B cell (primary cell): ENCODE results near the gene AUP1. TPM values are rescaled to one million over a fixed set of nuclear protein-coding genes. Genes with fewer than 3 reads are reported as not detected.

ENCODE experiments used
- ATAC-seq: fragments of 200-7000 bp; cut with Tn5 transposase; one replicate; pipeline ENCODE4 v1.10.0; 2021; ENCODE audit warnings: low read depth, mild to moderate bottlenecking, moderate number of reproducible peaks, moderate library complexity
- CTCF ChIA-PET: fragments of 350-600 bp; sonication (Branson Sonifier 250); formaldehyde crosslinking; loops from one replicate; lab custom pipeline; 2021; ENCODE audit warnings: antibody characterized with exemption, inconsistent platforms; lab: Charles Lee
- POLR2A ChIA-PET: fragments of 350-600 bp; sonication (Branson Sonifier 250); formaldehyde crosslinking; loops from one replicate; lab custom pipeline; 2021; ENCODE audit warnings: antibody characterized with exemption; lab: Charles Lee
- DNase-seq: peaks from one replicate; pipeline ENCODE4 v3.0.0; 2013
- H2AFZ ChIP-seq: 2 replicates; pipeline ENCODE4 v1.6.1; 2012; ENCODE audit warnings: mild to moderate bottlenecking, low read depth, low read length; ENCODE audit not compliant: insufficient read depth, poor library complexity, severe bottlenecking
- H3K27ac ChIP-seq, 2 donors: 1 replicate in 1 of 2; 2 replicates in 1 of 2; pipeline ENCODE4 v1.5.1; 2012 to 2013; ENCODE audit warnings: low read length in 2 of 2, mild to moderate bottlenecking in 2 of 2, moderate library complexity in 1 of 2
- H3K27me3 ChIP-seq, 4 experiments: fragments of 200-600 bp in 1 of 4; sonication (generic) in 1 of 4; replicated peaks in 1 of 4; 1 replicate in 2 of 4; 2 replicates in 2 of 4; pipeline versions ENCODE4 v1.6.1 to v1.7.0; 2013 to 2016; ENCODE audit warnings: low read length in 3 of 4, mild to moderate bottlenecking in 2 of 4, mixed read lengths in 1 of 4, moderate library complexity in 1 of 4; ENCODE audit not compliant: insufficient read depth in 4 of 4, control insufficient read depth in 3 of 4; ENCODE audit errors: control extremely low read depth in 1 of 4
- H3K36me3 ChIP-seq, 2 experiments: replicated peaks in 1 of 2; 1 replicate in 1 of 2; 2 replicates in 1 of 2; pipeline versions ENCODE4 v1.6.1 to v1.7.1; 2013; ENCODE audit warnings: low read length in 1 of 2; ENCODE audit not compliant: insufficient read depth in 2 of 2, control insufficient read depth in 1 of 2; ENCODE audit errors: control extremely low read depth in 1 of 2, extremely low read depth in 1 of 2
- H3K4me1 ChIP-seq, 2 donors: fragments of 200-600 bp in 1 of 2; sonication (generic) in 1 of 2; 1 replicate in 1 of 2; 2 replicates in 1 of 2; pipeline versions ENCODE4 v1.5.1 to v1.6.1; 2013 to 2017; ENCODE audit warnings: low read length in 2 of 2; ENCODE audit not compliant: control insufficient read depth in 2 of 2, insufficient read depth in 2 of 2
- H3K4me2 ChIP-seq: replicated peaks from 2 replicates; pipeline ENCODE3; 2012; ENCODE audit warnings: mild to moderate bottlenecking, low read depth, low read length; ENCODE audit not compliant: poor library complexity, severe bottlenecking
- H3K4me3 ChIP-seq, 5 experiments: fragments of 200-600 bp in 1 of 5; sonication (generic) in 1 of 5; 1 replicate in 3 of 5; 2 replicates in 2 of 5; pipeline versions ENCODE4 v1.5.1 to v1.7.0; 2011 to 2016; ENCODE audit warnings: low read length in 4 of 5, mild to moderate bottlenecking in 4 of 5, low read depth in 2 of 5, control low read depth in 1 of 5, moderate library complexity in 1 of 5; ENCODE audit not compliant: insufficient read depth in 1 of 5; ENCODE audit errors: control extremely low read depth in 1 of 5, extremely low read depth in 1 of 5
- H3K79me2 ChIP-seq: fragments of 200-600 bp; sonication (generic); one replicate; pipeline ENCODE4 v1.6.0; 2016; ENCODE audit warnings: low read length; ENCODE audit not compliant: control insufficient read depth, insufficient read depth
- H3K9ac ChIP-seq: fragments of 200-600 bp; sonication (generic); 2 replicates; pipeline ENCODE4 v1.6.1; 2017; ENCODE audit warnings: mild to moderate bottlenecking, low read length, moderate library complexity
- H3K9me3 ChIP-seq, 3 donors: one replicate each; pipeline versions ENCODE4 v1.6.1 to v1.7.1; 2013; ENCODE audit warnings: low read length in 2 of 3; ENCODE audit not compliant: control insufficient read depth in 2 of 3, insufficient read depth in 1 of 3; ENCODE audit errors: control extremely low read depth in 1 of 3
- H4K20me1 ChIP-seq: 2 replicates; pipeline ENCODE4 v1.6.0; 2012; ENCODE audit warnings: mild to moderate bottlenecking, low read length; ENCODE audit not compliant: insufficient read depth, control insufficient read depth, poor library complexity, severe bottlenecking
- H3K27ac Mint-ChIP-seq: one replicate; pipeline ENCODE4 v1.8.0; 2021; ENCODE audit warnings: mixed read lengths
- H3K27me3 Mint-ChIP-seq: one replicate; pipeline ENCODE4 v1.8.0; 2021; ENCODE audit warnings: mixed read lengths
- H3K4me1 Mint-ChIP-seq: one replicate; pipeline ENCODE4 v1.8.0; 2021; ENCODE audit warnings: mixed read lengths
- H3K4me3 Mint-ChIP-seq: one replicate; pipeline ENCODE4 v1.8.0; 2021; ENCODE audit warnings: mixed read lengths
- H3K9me3 Mint-ChIP-seq: one replicate; pipeline ENCODE4 v1.8.0; 2022; ENCODE audit warnings: mixed read lengths; ENCODE audit not compliant: insufficient read depth
- EZH2 ChIP-seq: IDR thresholded peaks from 2 replicates; pipeline ENCODE4 v1.6.1; 2012; ENCODE audit warnings: borderline replicate concordance, low read depth, mild to moderate bottlenecking, moderate library complexity, low read length; ENCODE audit not compliant: insufficient read depth, poor library complexity, severe bottlenecking
- WGBS: methylation state at CpG from one replicate; pipeline ENCODE4 v1.1.5; 2013; ENCODE audit warnings: missing lambda C conversion rate; ENCODE audit not compliant: insufficient coverage; 5-methylcytosine and 5-hydroxymethylcytosine counted together
- intact Hi-C: fragments of 100-400 bp; cut with micrococcal nuclease; formaldehyde crosslinking; loops from one replicate; pipeline ENCODE4 v1.10.0; 2022
- polyA plus RNA-seq: library from polyadenylated mRNA; depleted of rRNA; stranded (reverse); fragments of >200 nt; gene quantifications from 2 replicates; pipeline ENCODE4 v1.2.3, GENCODE V29; 2012
- total RNA-seq, 2 donors: library from RNA; stranded (reverse); fragments of 120-200 nt in 1 of 2; gene quantifications; 1 replicate in 1 of 2; 2 replicates in 1 of 2; pipeline versions ENCODE4 v1.2.3 to v1.2.4, GENCODE V29; 2013 to 2022
- TF ChIP-seq, protein P1 (sequence below): fragments of 200-600 bp; IDR thresholded peaks from one replicate; pipeline ENCODE4 v1.8.0; 2022; ENCODE audit warnings: antibody characterized with exemption, mild to moderate bottlenecking

The AUP1 gene
- total and polyA plus RNA-seq, 2 donors (not counting 1 experiment from before 2014, with no cell fraction given) = 201 to 525 TPM

DNA sequence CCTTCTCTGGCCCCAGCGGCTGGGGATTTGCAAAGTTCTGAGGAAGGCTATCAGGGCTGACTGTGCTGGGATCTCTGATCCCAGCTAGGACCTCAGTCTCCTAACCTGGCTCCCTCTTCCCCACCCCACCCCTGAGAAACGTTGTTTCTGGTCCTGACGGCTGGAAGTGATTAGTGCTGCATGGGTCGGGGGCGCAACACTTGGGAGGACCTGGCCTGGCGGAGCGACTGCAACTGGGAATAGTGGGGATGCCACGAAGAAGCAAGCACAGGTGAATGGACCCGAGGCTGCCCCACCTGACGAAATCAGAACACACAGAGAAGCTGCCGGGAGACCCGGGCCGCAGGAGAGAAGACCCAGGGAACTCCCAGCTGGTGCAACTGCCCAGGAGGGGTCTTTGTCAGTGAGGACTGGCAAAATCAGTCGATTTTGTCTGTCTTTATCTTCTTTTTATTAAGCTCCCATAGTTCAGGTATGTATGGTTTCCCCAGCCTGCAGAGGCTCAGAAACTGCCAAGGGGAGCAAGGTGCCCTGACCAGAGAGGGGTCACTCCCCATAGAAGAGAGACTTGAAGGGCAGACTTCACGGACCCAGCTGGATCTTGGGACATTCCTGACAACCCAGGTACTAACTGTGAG is 29.4 kb downstream of the AUP1 start:
- H3K9me3 ChIP-seq = peaks cover 0 to 31% (median 0%) of the 10 kb centered on the region in 3 donors
- H3K4me2 ChIP-seq = peak overlapping the region; percentile 91
- Mint-ChIP-seq H3K9me3 (no peaks in the 10 kb centered on the region), H3K27ac (no peak overlapping the region), H3K27me3 (peaks cover 63% of the 10 kb centered on the region), H3K4me3 (peak overlapping the region; percentile 60), H3K4me1 (peaks cover 58% of the 10 kb centered on the region)
- no peak overlapping the region for H3K9ac ChIP-seq
- ChIA-PET CTCF (interaction anchor here (0.6 to 3.0 kb wide), 5 partner anchors 13 to 87 kb away, joined by 3 to 16 read pairs (median 7); partner anchors contain the start of genes CCDC142 and TTC31), POLR2A (interaction anchor here (0.6 to 1.5 kb wide), 3 partner anchors 17 to 124 kb away, joined by 3 to 8 read pairs (median 3); partner anchors contain the start of genes CCDC142 and TTC31)
- DNase-seq = no peak
- no peak for TF ChIP-seq EZH2
- TF ChIP-seq, protein P1, sequence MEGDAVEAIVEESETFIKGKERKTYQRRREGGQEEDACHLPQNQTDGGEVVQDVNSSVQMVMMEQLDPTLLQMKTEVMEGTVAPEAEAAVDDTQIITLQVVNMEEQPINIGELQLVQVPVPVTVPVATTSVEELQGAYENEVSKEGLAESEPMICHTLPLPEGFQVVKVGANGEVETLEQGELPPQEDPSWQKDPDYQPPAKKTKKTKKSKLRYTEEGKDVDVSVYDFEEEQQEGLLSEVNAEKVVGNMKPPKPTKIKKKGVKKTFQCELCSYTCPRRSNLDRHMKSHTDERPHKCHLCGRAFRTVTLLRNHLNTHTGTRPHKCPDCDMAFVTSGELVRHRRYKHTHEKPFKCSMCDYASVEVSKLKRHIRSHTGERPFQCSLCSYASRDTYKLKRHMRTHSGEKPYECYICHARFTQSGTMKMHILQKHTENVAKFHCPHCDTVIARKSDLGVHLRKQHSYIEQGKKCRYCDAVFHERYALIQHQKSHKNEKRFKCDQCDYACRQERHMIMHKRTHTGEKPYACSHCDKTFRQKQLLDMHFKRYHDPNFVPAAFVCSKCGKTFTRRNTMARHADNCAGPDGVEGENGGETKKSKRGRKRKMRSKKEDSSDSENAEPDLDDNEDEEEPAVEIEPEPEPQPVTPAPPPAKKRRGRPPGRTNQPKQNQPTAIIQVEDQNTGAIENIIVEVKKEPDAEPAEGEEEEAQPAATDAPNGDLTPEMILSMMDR = no peak
- H3K4me3 ChIP-seq = no peak overlapping the region
- no peak for ATAC-seq
- no peaks in the 10 kb centered on the region for H4K20me1 ChIP-seq
- no peak overlapping the region for H2AFZ ChIP-seq
- 52% methylated on average over 11 of the region's 15 CpGs for WGBS
- peaks cover 0 to 2% of the 10 kb centered on the region in 2 experiments for H3K36me3 ChIP-seq
- intact Hi-C loops = loop anchor here (5.0 kb wide), 1 partner anchor 32 kb away; no protein-coding TSS in a partner anchor
- peaks cover 0 to 79% (median 38%) of the 10 kb centered on the region in 4 experiments for H3K27me3 ChIP-seq
- no peaks in the 10 kb centered on the region for H3K79me2 ChIP-seq
- no peak overlapping the region for H3K27ac ChIP-seq
- H3K4me1 ChIP-seq = peaks cover 49 to 54% of the 10 kb centered on the region in 2 donors
